GM23338 (cell line): Measurements from ENCODE around the gene NSRP1. TPM values are rescaled to one million over a fixed set of nuclear protein-coding genes. Genes with fewer than 3 reads are reported as not detected.

ENCODE experiments used
- ATAC-seq: fragments of 200-7000 bp; cut with Tn5 transposase; 3 replicates; pipeline ENCODE4 v1.9.1; 2020
- DNase-seq: peaks from one replicate; pipeline ENCODE4 v3.0.0-alpha.2; 2015; ENCODE audit warnings: low spot score
- H2AFZ ChIP-seq: fragments of 200-600 bp; sonication (generic); 2 replicates; pipeline ENCODE4 v1.8.0; 2016; ENCODE audit warnings: antibody characterized with exemption, mild to moderate bottlenecking, moderate library complexity
- H3F3A ChIP-seq: fragments of 200-600 bp; sonication (generic); replicated peaks from 2 replicates; pipeline ENCODE4 v1.8.0; 2017; ENCODE audit warnings: antibody characterized with exemption, mixed run types, low read depth
- H3K27ac ChIP-seq: fragments of 200-600 bp; sonication (generic); 2 replicates; pipeline ENCODE4 v1.6.1; 2016; ENCODE audit warnings: low read depth
- H3K27me3 ChIP-seq: fragments of 200-600 bp; sonication (generic); 2 replicates; pipeline ENCODE4 v1.8.0; 2016; ENCODE audit warnings: mild to moderate bottlenecking, mixed run types, moderate library complexity; ENCODE audit not compliant: insufficient read depth
- H3K36me3 ChIP-seq: fragments of 200-600 bp; sonication (generic); 2 replicates; pipeline ENCODE4 v1.8.0; 2016; ENCODE audit warnings: mild to moderate bottlenecking; ENCODE audit not compliant: insufficient read depth
- H3K4me1 ChIP-seq: fragments of 200-600 bp; sonication (generic); 2 replicates; pipeline ENCODE4 v1.8.0; 2016; ENCODE audit warnings: mild to moderate bottlenecking, moderate library complexity; ENCODE audit not compliant: insufficient read depth
- H3K4me2 ChIP-seq: fragments of 200-600 bp; sonication (generic); 2 replicates; pipeline ENCODE4 v1.7.1; 2017; ENCODE audit warnings: mixed run types
- H3K4me3 ChIP-seq: fragments of 200-600 bp; sonication (generic); 2 replicates; pipeline ENCODE4 v1.6.1; 2016; ENCODE audit warnings: mixed run types
- H3K79me2 ChIP-seq: fragments of 200-600 bp; sonication (generic); replicated peaks from 2 replicates; pipeline ENCODE4 v1.8.0; 2017; ENCODE audit warnings: mild to moderate bottlenecking; ENCODE audit not compliant: insufficient read depth
- H3K9me2 ChIP-seq: fragments of 200-600 bp; sonication (generic); 2 replicates; pipeline ENCODE4 v1.8.0; 2017; ENCODE audit not compliant: insufficient read depth
- H4K20me1 ChIP-seq: fragments of 200-600 bp; sonication (generic); replicated peaks from 2 replicates; pipeline ENCODE4 v1.8.0; 2017; ENCODE audit warnings: mild to moderate bottlenecking; ENCODE audit not compliant: insufficient read depth
- H3K27ac Mint-ChIP-seq: 2 replicates; pipeline ENCODE4 v1.8.0; 2020; ENCODE audit warnings: inconsistent platforms, mild to moderate bottlenecking, moderate library complexity, mixed read lengths
- H3K27me3 Mint-ChIP-seq: 3 replicates; pipeline ENCODE4 v1.8.0; 2022; ENCODE audit warnings: low read depth, mild to moderate bottlenecking, moderate library complexity, mixed read lengths, inconsistent platforms; ENCODE audit not compliant: insufficient read depth, poor library complexity
- H3K36me3 Mint-ChIP-seq: 3 replicates; pipeline ENCODE4 v1.8.0; 2021; ENCODE audit warnings: low read depth, mild to moderate bottlenecking, inconsistent platforms, moderate library complexity, mixed read lengths
- H3K4me1 Mint-ChIP-seq: 3 replicates; pipeline ENCODE4 v1.8.0; 2020; ENCODE audit warnings: mild to moderate bottlenecking, inconsistent platforms, mixed read lengths
- H3K4me3 Mint-ChIP-seq: 3 replicates; pipeline ENCODE4 v1.8.0; 2021; ENCODE audit warnings: moderate library complexity, mild to moderate bottlenecking, inconsistent platforms, mixed read lengths
- H3K9me3 Mint-ChIP-seq: 3 replicates; pipeline ENCODE4 v1.8.0; 2020; ENCODE audit warnings: moderate library complexity, mild to moderate bottlenecking, inconsistent platforms, mixed read lengths
- ETS1 ChIP-seq: IDR thresholded peaks from 2 replicates; pipeline ENCODE4 v1.6.1; 2016; ENCODE audit warnings: antibody characterized with exemption
- EZH2 ChIP-seq: fragments of 200-600 bp; sonication (generic); IDR thresholded peaks from one replicate; pipeline ENCODE4 v1.8.0; 2017; ENCODE audit warnings: antibody characterized with exemption, mild to moderate bottlenecking, low read depth; ENCODE audit not compliant: unreplicated experiment
- EZH2phosphoT487 ChIP-seq: fragments of 200-600 bp; sonication (generic); IDR thresholded peaks from one replicate; pipeline ENCODE4 v1.8.1; 2018; ENCODE audit warnings: antibody characterized with exemption; ENCODE audit not compliant: unreplicated experiment
- JUNB ChIP-seq: IDR thresholded peaks from one replicate; pipeline ENCODE4 v1.6.1; 2016; ENCODE audit warnings: antibody characterized with exemption; ENCODE audit not compliant: unreplicated experiment
- NANOG ChIP-seq: IDR thresholded peaks from 2 replicates; pipeline ENCODE4 v1.6.1; 2016; ENCODE audit warnings: antibody characterized with exemption, borderline replicate concordance
- POLR2AphosphoS5 ChIP-seq: IDR thresholded peaks from 2 replicates; pipeline ENCODE4 v1.6.1; 2016; ENCODE audit warnings: antibody characterized with exemption, low read depth
- ZNF114 ChIP-seq: fragments of 250-450 bp; sonication (Bioruptor Pico); IDR thresholded peaks from 2 replicates; pipeline ENCODE4 v1.5.0; 2020; ENCODE audit warnings: mild to moderate bottlenecking, moderate library complexity
- ZNF331 ChIP-seq: fragments of 250-450 bp; sonication (Bioruptor Pico); IDR thresholded peaks from 2 replicates; pipeline ENCODE4 v1.5.0; 2020; ENCODE audit warnings: low read depth, mild to moderate bottlenecking, moderate library complexity
- ZNF462 ChIP-seq: fragments of 250-450 bp; sonication (Bioruptor Pico); IDR thresholded peaks from 2 replicates; pipeline ENCODE4 v1.5.0; 2020; ENCODE audit warnings: mild to moderate bottlenecking, moderate library complexity
- polyA plus RNA-seq: library from polyadenylated mRNA; unstranded; fragments of >200 nt; fragmentation: Nextera tagmentation; extraction: Ambion mirVana; gene quantifications from 2 replicates; pipeline ENCODE4 v1.2.1, GENCODE V29; 2016
- total RNA-seq: library from RNA; depleted of rRNA; stranded (reverse); fragments of >200 nt; shearing (Covaris generic); gene quantifications from 2 replicates; pipeline ENCODE4 v1.2.3, GENCODE V29; 2014
- TF ChIP-seq, protein P1 (sequence below), 2 experiments: fragments of 200-600 bp in 1 of 2; sonication (generic) in 1 of 2; conservative IDR thresholded peaks; 2 replicates each; pipeline versions ENCODE4 v1.5.1 to v1.6.1; 2016 to 2017; ENCODE audit warnings: antibody characterized with exemption in 2 of 2, low read depth in 2 of 2, mild to moderate bottlenecking in 2 of 2, moderate library complexity in 1 of 2
- TF ChIP-seq, protein P2 (sequence below): IDR thresholded peaks from one replicate; pipeline ENCODE4 v1.6.1; 2018; ENCODE audit warnings: antibody characterized with exemption; ENCODE audit not compliant: unreplicated experiment

NSRP1 gene
- total and polyA plus RNA-seq, 2 experiments from 2014 or later = 15.7 to 110 TPM

GRCh38 chr17:30234964-30235363 lies 118.3 kb downstream of the NSRP1 start:
- Histone ChIP-seq H3F3A (no peaks in the 10 kb centered on the region), H3K4me3 (peak overlapping the region; percentile 63), H3K4me1 (peaks cover 27% of the 10 kb centered on the region), H3K79me2 (no peaks in the 10 kb centered on the region), H3K27me3 (peaks cover 77% of the 10 kb centered on the region), H3K9me2 (no peaks in the 10 kb centered on the region), H2AFZ (peak overlapping the region; percentile 98), H3K4me2 (peak overlapping the region; percentile 86), H3K36me3 (no peaks in the 10 kb centered on the region), H3K27ac (no peak overlapping the region), H4K20me1 (no peaks in the 10 kb centered on the region)
- Mint-ChIP-seq H3K27ac (no peak overlapping the region), H3K4me1 (peaks cover 28% of the 10 kb centered on the region), H3K27me3 (peaks cover 66% of the 10 kb centered on the region), H3K36me3 (peaks cover under 1% of the 10 kb centered on the region; the same call in 1 of the 3 replicates), H3K9me3 (peaks cover 4% of the 10 kb centered on the region; the same call in 1 of the 3 replicates), H3K4me3 (peak overlapping the region; percentile 58)
- TF ChIP-seq, protein P1, sequence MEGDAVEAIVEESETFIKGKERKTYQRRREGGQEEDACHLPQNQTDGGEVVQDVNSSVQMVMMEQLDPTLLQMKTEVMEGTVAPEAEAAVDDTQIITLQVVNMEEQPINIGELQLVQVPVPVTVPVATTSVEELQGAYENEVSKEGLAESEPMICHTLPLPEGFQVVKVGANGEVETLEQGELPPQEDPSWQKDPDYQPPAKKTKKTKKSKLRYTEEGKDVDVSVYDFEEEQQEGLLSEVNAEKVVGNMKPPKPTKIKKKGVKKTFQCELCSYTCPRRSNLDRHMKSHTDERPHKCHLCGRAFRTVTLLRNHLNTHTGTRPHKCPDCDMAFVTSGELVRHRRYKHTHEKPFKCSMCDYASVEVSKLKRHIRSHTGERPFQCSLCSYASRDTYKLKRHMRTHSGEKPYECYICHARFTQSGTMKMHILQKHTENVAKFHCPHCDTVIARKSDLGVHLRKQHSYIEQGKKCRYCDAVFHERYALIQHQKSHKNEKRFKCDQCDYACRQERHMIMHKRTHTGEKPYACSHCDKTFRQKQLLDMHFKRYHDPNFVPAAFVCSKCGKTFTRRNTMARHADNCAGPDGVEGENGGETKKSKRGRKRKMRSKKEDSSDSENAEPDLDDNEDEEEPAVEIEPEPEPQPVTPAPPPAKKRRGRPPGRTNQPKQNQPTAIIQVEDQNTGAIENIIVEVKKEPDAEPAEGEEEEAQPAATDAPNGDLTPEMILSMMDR (conservative IDR thresholded peaks at IDR 0.05; ENCODE audit: low read depth in 2 of 2) = no peak
- TF ChIP-seq ZNF114 (CRISPR knock-in tag) (no peak), EZH2phosphoT487 (no peak), ZNF462 (CRISPR knock-in tag) (no peak), EZH2 (no peak), JUNB (no peak), NANOG (no peak), ZNF331 (no peak), POLR2AphosphoS5 (no peak), ETS1 (no peak)
- TF ChIP-seq, protein P2, sequence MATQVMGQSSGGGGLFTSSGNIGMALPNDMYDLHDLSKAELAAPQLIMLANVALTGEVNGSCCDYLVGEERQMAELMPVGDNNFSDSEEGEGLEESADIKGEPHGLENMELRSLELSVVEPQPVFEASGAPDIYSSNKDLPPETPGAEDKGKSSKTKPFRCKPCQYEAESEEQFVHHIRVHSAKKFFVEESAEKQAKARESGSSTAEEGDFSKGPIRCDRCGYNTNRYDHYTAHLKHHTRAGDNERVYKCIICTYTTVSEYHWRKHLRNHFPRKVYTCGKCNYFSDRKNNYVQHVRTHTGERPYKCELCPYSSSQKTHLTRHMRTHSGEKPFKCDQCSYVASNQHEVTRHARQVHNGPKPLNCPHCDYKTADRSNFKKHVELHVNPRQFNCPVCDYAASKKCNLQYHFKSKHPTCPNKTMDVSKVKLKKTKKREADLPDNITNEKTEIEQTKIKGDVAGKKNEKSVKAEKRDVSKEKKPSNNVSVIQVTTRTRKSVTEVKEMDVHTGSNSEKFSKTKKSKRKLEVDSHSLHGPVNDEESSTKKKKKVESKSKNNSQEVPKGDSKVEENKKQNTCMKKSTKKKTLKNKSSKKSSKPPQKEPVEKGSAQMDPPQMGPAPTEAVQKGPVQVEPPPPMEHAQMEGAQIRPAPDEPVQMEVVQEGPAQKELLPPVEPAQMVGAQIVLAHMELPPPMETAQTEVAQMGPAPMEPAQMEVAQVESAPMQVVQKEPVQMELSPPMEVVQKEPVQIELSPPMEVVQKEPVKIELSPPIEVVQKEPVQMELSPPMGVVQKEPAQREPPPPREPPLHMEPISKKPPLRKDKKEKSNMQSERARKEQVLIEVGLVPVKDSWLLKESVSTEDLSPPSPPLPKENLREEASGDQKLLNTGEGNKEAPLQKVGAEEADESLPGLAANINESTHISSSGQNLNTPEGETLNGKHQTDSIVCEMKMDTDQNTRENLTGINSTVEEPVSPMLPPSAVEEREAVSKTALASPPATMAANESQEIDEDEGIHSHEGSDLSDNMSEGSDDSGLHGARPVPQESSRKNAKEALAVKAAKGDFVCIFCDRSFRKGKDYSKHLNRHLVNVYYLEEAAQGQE = no peak
- no peak for DNase-seq
- ATAC-seq = no peak
